DOHH2 (cell line): ENCODE measurements around the gene GRM3.

Experiments
- H3F3A ChIP-seq: fragments of 200-600 bp; sonication (generic), shearing (Covaris generic); 2 replicates; pipeline ENCODE4 v1.6.0; 2016; ENCODE audit warnings: antibody characterized with exemption, mild to moderate bottlenecking; ENCODE audit not compliant: control insufficient read depth, insufficient read depth
- H3K27ac ChIP-seq: fragments of 200-600 bp; sonication (generic); 2 replicates; pipeline ENCODE4 v1.5.1; 2014; ENCODE audit warnings: low read depth, mild to moderate bottlenecking, low read length, moderate library complexity
- H3K27me3 ChIP-seq: fragments of 200-600 bp; sonication (generic); 2 replicates; pipeline ENCODE4 v1.6.1; 2014; ENCODE audit warnings: mild to moderate bottlenecking, low read length, mixed read lengths; ENCODE audit not compliant: control insufficient read depth
- H3K36me3 ChIP-seq: fragments of 200-600 bp; sonication (generic); 2 replicates; pipeline ENCODE4 v1.6.1; 2014; ENCODE audit warnings: mild to moderate bottlenecking, low read length, moderate library complexity, mixed read lengths; ENCODE audit not compliant: control insufficient read depth
- H3K4me1 ChIP-seq: fragments of 200-600 bp; sonication (generic); 2 replicates; pipeline ENCODE4 v1.6.1; 2014; ENCODE audit warnings: mild to moderate bottlenecking, low read length, mixed read lengths; ENCODE audit not compliant: control insufficient read depth
- H3K4me2 ChIP-seq: fragments of 200-600 bp; sonication (generic); 2 replicates; pipeline ENCODE4 v1.6.0; 2014; ENCODE audit warnings: mild to moderate bottlenecking, low read length, moderate library complexity
- H3K4me3 ChIP-seq: fragments of 200-600 bp; sonication (generic); 2 replicates; pipeline ENCODE4 v1.5.1; 2014; ENCODE audit warnings: mild to moderate bottlenecking, low read length, mixed read lengths
- H3K79me2 ChIP-seq: fragments of 200-600 bp; sonication (generic); 2 replicates; pipeline ENCODE4 v1.6.1; 2014; ENCODE audit warnings: mild to moderate bottlenecking, low read length, mixed read lengths; ENCODE audit not compliant: control insufficient read depth
- H3K9me2 ChIP-seq: fragments of 200-600 bp; sonication (generic); replicated peaks from 2 replicates; pipeline ENCODE4 v1.6.1; 2014; ENCODE audit warnings: mild to moderate bottlenecking, low read length, mixed read lengths; ENCODE audit not compliant: control insufficient read depth
- H3K9me3 ChIP-seq: fragments of 200-600 bp; sonication (generic); 2 replicates; pipeline ENCODE4 v1.6.1; 2014; ENCODE audit warnings: antibody characterized with exemption, low read length, mixed read lengths; ENCODE audit not compliant: control insufficient read depth, insufficient read depth
- H4K20me1 ChIP-seq: fragments of 200-600 bp; sonication (generic); 2 replicates; pipeline ENCODE4 v1.6.0; 2014; ENCODE audit warnings: low read depth, mild to moderate bottlenecking, antibody characterized with exemption, low read length, moderate library complexity; ENCODE audit not compliant: control insufficient read depth, insufficient read depth
- CTCF ChIP-seq: fragments of 200-600 bp; sonication (generic); IDR thresholded peaks from one replicate; pipeline ENCODE4 v1.5.1; 2014; ENCODE audit warnings: antibody characterized with exemption, mild to moderate bottlenecking, low read depth, low read length; ENCODE audit not compliant: poor library complexity, severe bottlenecking
- EZH2phosphoT487 ChIP-seq: fragments of 200-600 bp; sonication (generic); IDR thresholded peaks from 2 replicates; pipeline ENCODE4 v1.6.1; 2017; ENCODE audit warnings: borderline replicate concordance, mild to moderate bottlenecking, antibody characterized with exemption, low read length, moderate library complexity, mixed read lengths

The GRM3 gene

GRCh38 chr7:86908948-86909347 lies 265.2 kb downstream of the GRM3 start:
- no peak overlapping the region for H3K4me3 ChIP-seq
- peaks cover 18% of the 10 kb centered on the region for H3K36me3 ChIP-seq
- H3K27ac ChIP-seq: no peak overlapping the region
- H3K27me3 ChIP-seq: no peaks in the 10 kb centered on the region
- no peaks in the 10 kb centered on the region for H3K9me2 ChIP-seq
- no peaks in the 10 kb centered on the region for H3K79me2 ChIP-seq
- no peak overlapping the region for H3K4me2 ChIP-seq
- H3K9me3 ChIP-seq: no peaks in the 10 kb centered on the region
- no peaks in the 10 kb centered on the region for H4K20me1 ChIP-seq
- no peaks in the 10 kb centered on the region for H3F3A ChIP-seq
- H3K4me1 ChIP-seq: no peaks in the 10 kb centered on the region
- TF ChIP-seq CTCF: no peak
- TF ChIP-seq EZH2phosphoT487: no peak

GRCh38 chr7:86911659-86912058 lies 267.9 kb downstream of the GRM3 start:
- TF ChIP-seq EZH2phosphoT487 (no peak), CTCF (peak; percentile 51)
- no peaks in the 10 kb centered on the region for H3K9me2 ChIP-seq
- H3K4me1 ChIP-seq: no peaks in the 10 kb centered on the region
- no peaks in the 10 kb centered on the region for H4K20me1 ChIP-seq
- no peak overlapping the region for H3K27ac ChIP-seq
- H3K4me3 ChIP-seq: no peak overlapping the region
- no peak overlapping the region for H3K4me2 ChIP-seq
- no peaks in the 10 kb centered on the region for H3K79me2 ChIP-seq
- H3F3A ChIP-seq: peaks cover 2% of the 10 kb centered on the region; the same call in 1 of the 2 replicates
- peaks cover 18% of the 10 kb centered on the region for H3K36me3 ChIP-seq
- H3K9me3 ChIP-seq: no peaks in the 10 kb centered on the region
- H3K27me3 ChIP-seq: no peaks in the 10 kb centered on the region

- no peak overlapping the region for H3K4me2 ChIP-seq
- no peaks in the 10 kb centered on the region for H3K27me3 ChIP-seq
- H3K4me1 ChIP-seq: no peaks in the 10 kb centered on the region
- H3F3A ChIP-seq: peaks cover 2% of the 10 kb centered on the region; the same call in 1 of the 2 replicates
- no peaks in the 10 kb centered on the region for H3K9me3 ChIP-seq
- TF ChIP-seq CTCF: no peak
- no peak for TF ChIP-seq EZH2phosphoT487
- no peaks in the 10 kb centered on the region for H3K79me2 ChIP-seq
- peaks cover 18% of the 10 kb centered on the region for H3K36me3 ChIP-seq
- H3K4me3 ChIP-seq: no peak overlapping the region
- H4K20me1 ChIP-seq: no peaks in the 10 kb centered on the region
- no peak overlapping the region for H3K27ac ChIP-seq
- H3K9me2 ChIP-seq: no peaks in the 10 kb centered on the region; the same call in 1 of the 2 replicates
These were observed 270.0 kb downstream of the GRM3 start for GRCh38 chr7:86913709-86914108.
